Stimulated activated naive CD4-positive, alpha-beta T cell treated with Interleukin-2 at 50 U/mL for 16 hours (primary cell): Measurements from ENCODE around the gene MEAF6.
"Not testable (repeated sequence)": the region's sequence is repeated elsewhere in the genome, so short reads cannot be mapped to it uniquely, and the experiment has no call there.

Experiments used
- DNase-seq: peaks from one replicate; lab custom pipeline; 2025; lab: John Stamatoyannopoulos, UW

The MEAF6 gene

DNA sequence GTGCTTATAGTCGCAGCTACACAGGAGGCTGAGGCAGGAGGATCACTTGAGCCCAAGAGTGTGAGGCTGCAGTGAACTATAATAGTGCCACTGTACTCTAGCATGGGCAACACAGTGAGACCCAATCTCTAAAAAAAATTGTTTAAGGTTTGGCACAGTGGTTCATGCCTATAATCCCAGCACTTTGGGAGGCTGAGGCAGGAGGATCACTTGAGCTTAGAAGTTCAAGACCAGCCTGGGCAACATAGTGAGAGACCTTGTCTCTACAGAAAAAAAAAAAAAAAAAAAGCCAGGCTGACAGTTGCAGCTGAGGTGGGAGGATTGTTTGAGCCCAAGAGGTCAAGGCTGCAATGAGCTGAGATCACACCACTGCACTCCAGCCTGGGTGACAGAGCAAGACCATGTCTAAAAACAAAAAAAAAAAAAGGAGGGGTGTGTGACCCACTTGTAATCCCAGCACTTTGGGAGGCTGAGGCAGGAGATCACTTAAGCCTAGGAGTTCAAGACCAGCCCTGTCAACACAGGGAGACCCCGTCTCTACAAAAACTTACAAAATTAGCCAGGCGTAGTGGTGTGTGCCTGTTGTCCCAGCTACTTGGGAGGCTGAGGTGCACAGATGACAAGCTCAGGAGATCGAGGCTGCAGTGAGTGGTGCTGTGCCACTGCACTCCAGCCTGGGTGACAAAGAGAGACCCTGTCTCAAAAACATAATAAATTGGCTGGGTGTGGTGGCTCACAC lies 18.0 kb upstream of the MEAF6 start:
- DNase-seq = not testable (repeated sequence)

GRCh38 chr1:37529888-37530287 lies 15.3 kb upstream of the MEAF6 start:
- DNase-seq = not testable (repeated sequence)

DNA sequence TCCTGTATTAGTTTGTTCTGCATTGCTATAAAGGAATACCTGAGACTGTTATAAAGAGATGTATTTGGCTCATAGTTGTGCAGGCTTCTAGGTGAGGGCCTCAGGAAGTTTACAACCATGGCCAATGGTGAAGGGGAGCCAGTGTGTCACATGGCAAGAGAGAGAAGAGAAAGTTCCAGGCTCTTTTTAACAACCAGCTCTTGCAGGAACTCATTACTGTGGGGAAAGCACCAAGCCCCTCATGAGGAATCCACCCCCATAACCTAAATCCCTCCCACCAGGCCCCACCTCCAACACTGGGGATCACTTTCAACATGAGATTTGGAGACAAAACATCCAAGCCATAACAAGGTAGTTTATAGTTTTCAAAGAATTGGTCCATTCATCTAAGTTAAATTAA lies 5.0 kb upstream of the MEAF6 start:
- DNase-seq = no peak

DNA sequence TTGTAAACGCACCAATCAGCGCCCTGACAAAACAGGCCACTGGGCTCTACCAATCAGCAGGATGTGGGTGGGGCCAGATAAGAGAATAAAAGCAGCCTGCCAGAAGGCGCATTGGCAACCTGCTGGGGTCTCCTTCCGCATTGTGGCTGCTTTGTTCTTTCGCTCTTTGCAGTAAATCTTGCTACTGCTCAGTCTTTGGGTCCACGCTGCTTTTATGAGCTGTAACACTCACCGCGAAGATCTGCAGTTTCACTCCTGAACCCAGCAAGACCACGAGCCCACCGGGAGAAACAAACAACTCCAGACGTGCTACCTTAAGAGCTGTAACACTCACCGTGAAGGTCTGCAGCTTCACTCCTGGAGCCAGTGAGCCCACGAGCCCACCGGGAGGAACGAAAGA lies 4.4 kb upstream of the MEAF6 start:
- DNase-seq = peak; percentile 19

DNA sequence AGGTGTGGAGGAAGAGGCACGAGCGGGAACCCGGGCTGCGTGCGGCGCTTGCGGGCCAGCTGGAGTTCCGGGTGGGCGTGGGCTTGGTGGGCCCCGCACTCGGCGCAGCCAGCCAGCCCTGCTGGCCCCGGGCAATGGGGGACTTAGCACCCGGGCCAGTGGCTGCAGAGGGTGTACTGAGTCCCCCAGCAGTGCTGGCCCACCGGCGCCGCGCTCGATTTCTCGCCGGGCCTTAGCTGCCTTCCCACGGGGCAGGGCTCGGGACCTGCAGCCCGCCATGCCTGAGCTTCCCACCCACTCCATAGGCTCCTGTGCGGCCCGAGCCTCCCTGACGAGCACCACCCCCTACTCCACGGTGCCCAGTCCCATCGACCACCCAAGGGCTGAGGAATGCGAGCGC lies 3.7 kb upstream of the MEAF6 start:
- DNase-seq = not testable (repeated sequence)

- DNase-seq = no peak
Measured at GRCh38 chr1:37517569-37517968, 3.0 kb upstream of the MEAF6 start.

DNA sequence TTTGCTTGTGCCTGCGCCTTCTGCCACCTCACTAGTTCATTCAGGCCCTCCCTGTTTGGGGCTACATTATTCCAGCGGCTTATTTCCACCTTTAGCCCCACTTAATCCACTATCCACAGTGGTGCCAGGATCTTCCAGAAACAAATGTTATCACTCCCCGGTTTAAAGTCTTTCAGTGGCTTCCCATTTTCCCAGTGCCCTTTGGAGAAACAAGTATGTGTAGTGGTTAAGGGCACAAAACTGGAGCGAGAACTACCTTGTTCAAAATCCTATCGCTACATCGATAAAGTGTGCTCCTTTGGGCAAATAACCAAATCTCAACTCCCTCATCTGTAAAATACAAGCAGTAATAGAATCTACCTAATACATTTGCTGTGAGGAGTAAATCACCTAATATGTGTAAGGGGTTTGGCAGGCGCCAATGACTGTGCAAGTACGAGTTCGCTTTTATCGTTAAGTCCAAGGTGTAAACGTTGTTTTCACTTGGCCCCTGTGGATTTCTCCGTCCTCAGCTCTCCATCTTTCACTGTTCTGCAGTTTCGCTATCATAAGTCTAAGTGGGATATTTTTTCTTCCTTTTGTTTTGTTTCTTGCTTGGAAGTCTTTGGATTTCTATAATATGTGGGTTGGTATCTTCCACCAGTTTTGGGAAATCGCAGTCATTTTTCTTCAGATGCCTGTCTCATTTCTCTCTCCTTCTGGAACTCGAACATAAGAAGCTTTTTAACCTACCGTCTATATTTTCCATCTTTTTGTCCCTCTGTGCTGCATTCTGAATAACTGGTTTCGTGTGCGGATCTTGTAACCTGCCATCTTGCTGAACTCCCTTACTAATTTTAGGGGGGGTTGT lies 844 bp upstream of the MEAF6 start:
- DNase-seq = no peak

- DNase-seq = peak; percentile 73
Measured at GRCh38 chr1:37513795-37514349, 694 bp downstream of the MEAF6 start.

DNA sequence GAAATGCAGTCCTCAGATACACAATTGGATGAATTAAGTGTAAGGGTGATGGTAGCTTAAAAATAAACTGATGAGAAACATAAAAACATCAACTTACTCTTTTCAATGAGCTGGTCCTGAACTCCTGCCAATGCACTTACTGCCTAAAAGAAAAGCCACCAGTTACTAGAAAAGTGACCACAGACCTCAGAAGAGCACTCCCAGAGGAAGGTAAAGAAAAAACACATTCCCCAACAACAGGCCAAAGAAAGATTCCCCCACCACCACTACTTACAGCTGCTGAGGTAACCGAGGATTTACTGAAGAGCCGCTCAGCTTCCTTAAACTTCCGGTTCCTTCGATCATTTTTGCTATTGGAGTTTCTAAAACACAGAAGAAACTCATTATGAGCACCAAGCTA lies 5.4 kb downstream of the MEAF6 start:
- no peak for DNase-seq

DNA sequence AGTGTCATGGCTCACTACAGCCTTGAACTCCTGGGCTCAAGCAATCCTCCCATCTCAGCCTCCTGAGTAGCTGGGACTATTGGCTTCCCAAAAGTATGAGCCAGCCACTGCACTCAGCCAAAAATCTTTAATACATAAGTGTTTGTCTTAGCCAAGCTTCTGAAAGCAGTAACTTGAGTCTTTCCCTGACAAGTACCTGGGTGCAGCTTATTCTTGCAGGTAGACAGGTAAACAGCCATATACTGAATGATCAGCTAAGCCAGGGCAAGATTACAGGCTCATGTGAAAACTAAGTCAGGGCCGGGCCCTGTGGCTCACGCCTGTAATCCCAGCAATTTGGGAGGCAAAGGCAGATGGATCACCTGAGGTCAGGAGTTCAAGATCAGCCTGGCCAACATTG lies 7.8 kb downstream of the MEAF6 start:
- no peak for DNase-seq

DNA sequence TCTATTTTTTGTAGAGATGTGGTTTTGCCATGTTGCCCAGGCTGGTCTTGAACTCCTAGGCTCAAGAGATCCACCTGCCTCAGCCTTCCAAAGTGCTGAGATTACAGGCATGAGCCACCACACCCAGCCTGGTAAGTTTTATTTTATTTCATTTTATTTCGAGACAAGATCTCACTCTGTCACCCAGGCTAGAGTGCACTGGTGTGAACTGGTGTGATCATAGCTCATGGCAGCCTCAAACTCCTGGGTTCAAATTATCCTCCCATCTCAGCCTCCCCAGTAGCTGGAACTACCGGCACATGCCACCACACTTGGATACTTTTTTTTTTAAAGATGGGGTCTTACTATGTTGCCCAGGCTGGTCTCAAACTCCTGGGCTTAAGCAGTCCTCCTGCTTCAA lies 11.8 kb downstream of the MEAF6 start:
- not testable (repeated sequence) for DNase-seq

GRCh38 chr1:37502104-37502503 lies 12.5 kb downstream of the MEAF6 start:
- DNase-seq = no peak

DNA sequence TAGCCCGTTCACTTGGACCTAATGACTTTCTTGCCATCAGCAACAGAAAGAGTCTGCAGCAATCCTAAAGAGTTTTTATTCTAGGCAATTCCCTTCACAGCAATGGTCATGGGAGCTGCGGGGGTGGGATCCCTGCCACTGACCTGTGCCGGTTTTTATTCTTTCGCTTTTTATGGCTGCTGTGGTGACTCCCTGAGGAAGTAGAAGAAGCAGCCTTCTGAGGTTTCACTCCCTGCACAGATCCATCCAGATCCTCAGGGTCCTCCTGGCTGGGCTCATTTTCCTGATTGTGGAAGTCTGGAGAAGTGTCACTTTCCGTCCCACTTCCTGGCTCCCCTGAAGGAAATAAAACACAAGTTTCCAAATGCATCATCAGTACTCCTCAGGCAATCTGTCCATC lies 12.9 kb downstream of the MEAF6 start:
- DNase-seq = no peak

DNA sequence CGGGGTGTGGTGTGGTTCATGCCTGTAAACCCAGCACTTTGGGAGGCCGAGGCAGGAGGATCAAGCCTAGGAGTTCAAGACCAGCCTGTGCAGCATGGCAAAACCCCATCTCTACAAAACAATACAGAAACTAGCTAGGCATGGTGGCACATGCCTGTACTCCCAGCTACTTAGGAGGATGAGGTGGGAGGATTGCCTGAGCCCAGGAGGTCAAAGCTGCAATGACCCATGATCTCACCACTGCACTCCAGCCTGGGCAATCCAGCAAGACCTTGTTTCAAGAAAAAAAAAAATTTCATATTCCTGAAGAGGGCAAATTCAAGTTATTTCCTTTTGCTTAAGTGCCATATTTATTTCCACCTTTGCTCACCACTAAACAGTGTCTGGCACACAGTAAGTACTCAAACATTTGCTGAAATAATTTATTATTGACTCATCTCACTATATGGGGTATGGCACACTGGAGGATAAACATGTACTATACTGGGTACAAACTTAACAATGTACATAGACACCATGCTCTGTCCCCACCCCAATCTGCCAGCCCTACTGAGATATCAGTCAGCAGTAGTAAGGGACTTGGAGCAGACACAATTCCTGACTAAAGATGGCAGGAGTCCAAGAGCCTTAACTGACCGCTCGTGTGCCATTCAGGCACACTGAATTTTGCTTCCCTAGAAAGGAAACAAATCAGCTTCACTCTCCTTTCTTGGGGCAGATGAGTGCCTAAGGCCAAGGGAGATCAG lies 15.5 kb downstream of the MEAF6 start:
- no peak for DNase-seq

GRCh38 chr1:37497832-37498231 lies 16.7 kb downstream of the MEAF6 start:
- DNase-seq = no peak

GRCh38 chr1:37495875-37496274 lies 18.7 kb downstream of the MEAF6 start:
- DNase-seq = no peak

GRCh38 chr1:37493336-37494098 lies 21.0 kb downstream of the MEAF6 start:
- no peak for DNase-seq

GRCh38 chr1:37487619-37487984 lies 27.0 kb downstream of the MEAF6 start:
- DNase-seq = no peak

GRCh38 chr1:37486680-37487618 lies 27.6 kb downstream of the MEAF6 start:
- DNase-seq = peak; percentile 58

GRCh38 chr1:37485902-37486679 lies 28.5 kb downstream of the MEAF6 start:
- no peak for DNase-seq
